H9 (cell line): Measurements from ENCODE around the gene UNC5A. TPM values are rescaled to one million over a fixed set of nuclear protein-coding genes. Genes with fewer than 3 reads are reported as not detected.

Experiments used
- DNase-seq: peaks from one replicate; pipeline ENCODE4 v3.0.0-alpha.2; 2017
- H2AFZ ChIP-seq: one replicate; pipeline ENCODE4 v1.6.1; 2013; ENCODE audit warnings: mild to moderate bottlenecking, low read length, control low read depth, moderate library complexity
- H2AK5ac ChIP-seq: 2 replicates; pipeline ENCODE4 v1.6.1; 2013; ENCODE audit warnings: low read length, control low read depth, mixed read lengths; ENCODE audit not compliant: insufficient read length
- H2BK120ac ChIP-seq: one replicate; pipeline ENCODE4 v1.6.1; 2013; ENCODE audit warnings: low read depth, mild to moderate bottlenecking, low read length, control low read depth, inconsistent platforms; ENCODE audit not compliant: poor library complexity, severe bottlenecking
- H2BK12ac ChIP-seq: 2 replicates; pipeline ENCODE4 v1.6.1; 2013; ENCODE audit warnings: low read length, control low read depth, mixed read lengths, low read depth; ENCODE audit not compliant: insufficient read length
- H2BK15ac ChIP-seq: 2 replicates; pipeline ENCODE4 v1.6.1; 2013; ENCODE audit warnings: low read depth, low read length, control low read depth
- H2BK20ac ChIP-seq: one replicate; pipeline ENCODE4 v1.6.1; 2013; ENCODE audit warnings: low read depth, mild to moderate bottlenecking, low read length, control low read depth, inconsistent platforms; ENCODE audit not compliant: poor library complexity, severe bottlenecking
- H2BK5ac ChIP-seq: 2 replicates; pipeline ENCODE4 v1.6.1; 2013; ENCODE audit warnings: low read length, control low read depth, mixed read lengths; ENCODE audit not compliant: insufficient read length
- H3K14ac ChIP-seq: 2 replicates; pipeline ENCODE4 v1.6.1; 2013; ENCODE audit warnings: low read length, control low read depth; ENCODE audit not compliant: insufficient read depth
- H3K18ac ChIP-seq: 2 replicates; pipeline ENCODE4 v1.6.1; 2013; ENCODE audit warnings: low read depth, mild to moderate bottlenecking, mixed read lengths, low read length, control low read depth; ENCODE audit not compliant: insufficient read length
- H3K23ac ChIP-seq: 2 replicates; pipeline ENCODE4 v1.6.1; 2013; ENCODE audit warnings: low read length, control low read depth, mixed read lengths, low read depth; ENCODE audit not compliant: insufficient read length
- H3K23me2 ChIP-seq: 2 replicates; pipeline ENCODE4 v1.6.1; 2013; ENCODE audit warnings: low read depth, mild to moderate bottlenecking, mixed read lengths, low read length, control low read depth; ENCODE audit not compliant: insufficient read length, poor library complexity, severe bottlenecking
- H3K27ac ChIP-seq: 2 replicates; pipeline ENCODE4 v1.5.1; 2013; ENCODE audit warnings: low read length, control low read depth, mixed read lengths, low read depth; ENCODE audit not compliant: insufficient read length
- H3K27me3 ChIP-seq: 2 replicates; pipeline ENCODE4 v1.6.1; 2013; ENCODE audit warnings: low read length, control low read depth, inconsistent platforms; ENCODE audit not compliant: insufficient read depth
- H3K4ac ChIP-seq: 2 replicates; pipeline ENCODE4 v1.6.1; 2013; ENCODE audit warnings: low read depth, mild to moderate bottlenecking, control low read depth, inconsistent platforms, low read length, moderate library complexity
- H3K4me1 ChIP-seq: 2 replicates; pipeline ENCODE4 v1.6.1; 2013; ENCODE audit warnings: low read length, control low read depth, inconsistent platforms; ENCODE audit not compliant: insufficient read depth
- H3K4me2 ChIP-seq: 2 replicates; pipeline ENCODE4 v1.6.1; 2013; ENCODE audit warnings: low read length, control low read depth, mixed read lengths; ENCODE audit not compliant: insufficient read length, insufficient read depth
- H3K56ac ChIP-seq: 2 replicates; pipeline ENCODE4 v1.6.1; 2013; ENCODE audit warnings: low read depth, mild to moderate bottlenecking, mixed read lengths, low read length, control low read depth; ENCODE audit not compliant: insufficient read length
- H3K79me1 ChIP-seq: 2 replicates; pipeline ENCODE4 v1.6.1; 2013; ENCODE audit warnings: low read depth, mild to moderate bottlenecking, moderate library complexity, low read length, control low read depth, inconsistent platforms; ENCODE audit not compliant: insufficient read depth, poor library complexity, severe bottlenecking
- H3K79me2 ChIP-seq: 2 replicates; pipeline ENCODE4 v1.6.1; 2013; ENCODE audit warnings: low read length, control low read depth, inconsistent platforms; ENCODE audit not compliant: insufficient read depth
- H3K9ac ChIP-seq: 2 replicates; pipeline ENCODE4 v1.6.1; 2013; ENCODE audit warnings: low read length, control low read depth, mixed read lengths; ENCODE audit not compliant: insufficient read length; ENCODE audit errors: extremely low read depth
- H3K9me3 ChIP-seq: one replicate; pipeline ENCODE4 v1.6.1; 2013; ENCODE audit warnings: low read depth, low read length, inconsistent platforms; ENCODE audit not compliant: control insufficient read depth
- H3T11ph ChIP-seq: one replicate; pipeline ENCODE4 v1.6.1; 2013; ENCODE audit warnings: mild to moderate bottlenecking, low read length, control low read depth, inconsistent platforms
- H4K20me1 ChIP-seq: one replicate; pipeline ENCODE4 v1.6.1; 2013; ENCODE audit not compliant: control insufficient read depth, insufficient read length, insufficient read depth
- H4K5ac ChIP-seq: 2 replicates; pipeline ENCODE4 v1.6.1; 2013; ENCODE audit warnings: low read depth, mild to moderate bottlenecking, mixed read lengths, low read length, control low read depth; ENCODE audit not compliant: insufficient read length
- H4K8ac ChIP-seq: replicated peaks from 2 replicates; pipeline ENCODE4 v1.6.1; 2013; ENCODE audit warnings: low read length, control low read depth, mixed read lengths, low read depth; ENCODE audit not compliant: insufficient read length
- H4K91ac ChIP-seq: 2 replicates; pipeline ENCODE4 v1.6.1; 2013; ENCODE audit warnings: low read depth, mild to moderate bottlenecking, moderate library complexity, mixed read lengths, low read length, control low read depth; ENCODE audit not compliant: insufficient read length
- H3K27ac Mint-ChIP-seq, 3 experiments: 2 replicates in 2 of 3; 3 replicates in 1 of 3; pipeline ENCODE4 v1.8.0; 2020 to 2021; ENCODE audit warnings: mixed read lengths in 3 of 3, mild to moderate bottlenecking in 1 of 3, moderate library complexity in 1 of 3
- H3K27me3 Mint-ChIP-seq: 2 replicates; pipeline ENCODE4 v1.8.0; 2021; ENCODE audit warnings: low read depth, mild to moderate bottlenecking, moderate library complexity, mixed read lengths
- H3K36me3 Mint-ChIP-seq, 3 experiments: 2 replicates in 2 of 3; 3 replicates in 1 of 3; pipeline ENCODE4 v1.8.0; 2020 to 2021; ENCODE audit warnings: low read depth in 3 of 3, mixed read lengths in 3 of 3; ENCODE audit not compliant: insufficient read depth in 1 of 3
- H3K4me1 Mint-ChIP-seq, 2 experiments: 2 replicates each; pipeline ENCODE4 v1.8.0; 2020; ENCODE audit warnings: mixed read lengths in 2 of 2
- H3K4me3 Mint-ChIP-seq, 2 experiments: 2 replicates in 1 of 2; 3 replicates in 1 of 2; pipeline ENCODE4 v1.8.0; 2020 to 2021; ENCODE audit warnings: mild to moderate bottlenecking in 2 of 2, mixed read lengths in 2 of 2, moderate library complexity in 1 of 2
- H3K9me3 Mint-ChIP-seq, 2 experiments: 2 replicates in 1 of 2; 3 replicates in 1 of 2; pipeline ENCODE4 v1.8.0; 2020; ENCODE audit warnings: mild to moderate bottlenecking in 2 of 2, mixed read lengths in 2 of 2, moderate library complexity in 1 of 2
- CTCF ChIP-seq: fragments of 200-600 bp; sonication (generic); conservative IDR thresholded peaks from 3 replicates; pipeline ENCODE4 v1.8.0; 2021; ENCODE audit warnings: antibody characterized with exemption, mild to moderate bottlenecking
- WGBS: extraction: QIAGEN DNeasy Blood & Tissue Kit; methylation state at CpG from one replicate; pipeline ENCODE4 v1.1.7; 2013; ENCODE audit warnings: missing lambda C conversion rate, low lambda C conversion rate, mixed read lengths; ENCODE audit not compliant: insufficient read length; ENCODE audit errors: extremely low coverage; 5-methylcytosine and 5-hydroxymethylcytosine counted together
- total RNA-seq: library from RNA; stranded (reverse); gene quantifications from 2 replicates; pipeline ENCODE4 v1.2.1, GENCODE V29; 2021

The UNC5A gene
- total RNA-seq, 1 experiment from 2014 or later: 4.4 TPM

GRCh38 chr5:176798086-176798876 is 12.1 kb upstream of the UNC5A start:
- TF ChIP-seq CTCF: no peak
- no peak overlapping the region for H2AFZ ChIP-seq
- H3K9me3 ChIP-seq: no peaks in the 10 kb centered on the region
- H2BK12ac ChIP-seq: no peak overlapping the region
- H4K91ac ChIP-seq: no peak overlapping the region
- peaks cover 20% of the 10 kb centered on the region for H3K27me3 Mint-ChIP-seq
- H3K18ac ChIP-seq: no peak overlapping the region
- no peak overlapping the region for H3K4me2 ChIP-seq
- H4K8ac ChIP-seq: no peak overlapping the region
- no peak overlapping the region for H3K27ac Mint-ChIP-seq
- no peaks in the 10 kb centered on the region for H3K27me3 ChIP-seq
- H3K4me1 ChIP-seq: no peaks in the 10 kb centered on the region
- H3K27ac ChIP-seq: no peak overlapping the region
- H3K4me3 Mint-ChIP-seq: no peak overlapping the region
- no peak overlapping the region for H3K14ac ChIP-seq
- H3T11ph ChIP-seq: no peak overlapping the region
- H3K4ac ChIP-seq: no peak overlapping the region
- H3K79me1 ChIP-seq: no peaks in the 10 kb centered on the region
- no peaks in the 10 kb centered on the region for H3K79me2 ChIP-seq
- H3K56ac ChIP-seq: no peak overlapping the region
- no peak overlapping the region for H3K23ac ChIP-seq
- H2BK5ac ChIP-seq: no peak overlapping the region
- DNase-seq: no peak
- no CpG with 5 or more reads among the region's 33 CpGs for WGBS
- H3K36me3 Mint-ChIP-seq: no peaks in the 10 kb centered on the region
- peaks cover 17 to 18% of the 10 kb centered on the region in 2 experiments for H3K4me1 Mint-ChIP-seq
- no peak overlapping the region for H2AK5ac ChIP-seq
- H4K20me1 ChIP-seq: no peaks in the 10 kb centered on the region
- H3K23me2 ChIP-seq: no peaks in the 10 kb centered on the region
- H3K9ac ChIP-seq: no peak overlapping the region
- H3K9me3 Mint-ChIP-seq: no peaks in the 10 kb centered on the region
- H4K5ac ChIP-seq: no peak overlapping the region
- no peak overlapping the region for H2BK120ac ChIP-seq
- no peak overlapping the region for H2BK15ac ChIP-seq
- no peak overlapping the region for H2BK20ac ChIP-seq
